BJ (cell line): ENCODE measurements around the gene ESR1. TPM values are rescaled to one million over a fixed set of nuclear protein-coding genes. Genes with fewer than 3 reads are reported as not detected.

Experiments used
- CTCF ChIA-PET: fragments of 350-600 bp; formaldehyde crosslinking; extraction: SDS; loops from one replicate; lab custom pipeline; 2021; ENCODE audit warnings: antibody characterized with exemption, inconsistent platforms; lab: Yijun Ruan, JAX
- POLR2A ChIA-PET: fragments of 300-600 bp; sonication (Branson Sonifier 250); formaldehyde crosslinking; extraction: SDS; loops from one replicate; lab custom pipeline; 2021; ENCODE audit warnings: antibody characterized with exemption; lab: Charles Lee
- DNase-seq: peaks from one replicate; pipeline ENCODE4 v3.0.0-alpha.2; 2011; ENCODE audit warnings: low read depth
- H3K27me3 ChIP-seq: 2 replicates; pipeline ENCODE4 v1.6.0; 2011; ENCODE audit warnings: low read length; ENCODE audit not compliant: control insufficient read depth, insufficient read depth
- H3K36me3 ChIP-seq: 2 replicates; pipeline ENCODE4 v1.5.1; 2011; ENCODE audit warnings: low read length; ENCODE audit not compliant: control insufficient read depth, insufficient read depth
- H3K4me3 ChIP-seq: 2 replicates; pipeline ENCODE4 v1.5.1; 2011; ENCODE audit warnings: low read depth, mild to moderate bottlenecking, control low read depth, low read length
- CTCF ChIP-seq: IDR thresholded peaks from 2 replicates; pipeline ENCODE4 v1.5.1; 2011; ENCODE audit warnings: low read depth, mild to moderate bottlenecking, control low read depth, inconsistent platforms, low read length, moderate library complexity; ENCODE audit not compliant: insufficient read depth
- polyA plus RNA-seq: library from polyadenylated mRNA; depleted of rRNA; stranded (reverse); fragments of >200 nt; gene quantifications from 2 replicates; pipeline ENCODE4 v1.2.3, GENCODE V29; 2011

The ESR1 gene
- polyA plus RNA-seq, 1 experiment: not detected

- no peak for TF ChIP-seq CTCF
- DNase-seq: no peak
- ChIA-PET POLR2A (no interaction called here), CTCF (no interaction called here)
- Histone ChIP-seq H3K27me3 (no peaks in the 10 kb centered on the region), H3K4me3 (no peak overlapping the region), H3K36me3 (no peaks in the 10 kb centered on the region)
Observed at GRCh38 chr6:151814614-151815013, 7.1 kb downstream of the ESR1 start.

- no peak for TF ChIP-seq CTCF
- CTCF ChIA-PET: no interaction called here
- Histone ChIP-seq H3K36me3 (no peaks in the 10 kb centered on the region), H3K4me3 (no peak overlapping the region), H3K27me3 (no peaks in the 10 kb centered on the region)
- DNase-seq: no peak
- POLR2A ChIA-PET: no interaction called here
Observed at GRCh38 chr6:151822252-151823111, 15.0 kb downstream of the ESR1 start.

GRCh38 chr6:151826517-151827142, 19.1 kb downstream of the ESR1 start:
- H3K27me3 ChIP-seq: no peaks in the 10 kb centered on the region
- no peaks in the 10 kb centered on the region for H3K36me3 ChIP-seq
- H3K4me3 ChIP-seq: no peak overlapping the region
- TF ChIP-seq CTCF: no peak
- DNase-seq: no peak
- CTCF ChIA-PET: no interaction called here
- POLR2A ChIA-PET: no interaction called here

GRCh38 chr6:151832710-151833109, 25.2 kb downstream of the ESR1 start:
- ChIA-PET CTCF (no interaction called here), POLR2A (no interaction called here)
- H3K36me3 ChIP-seq: no peaks in the 10 kb centered on the region
- DNase-seq: no peak
- TF ChIP-seq CTCF: no peak
- H3K27me3 ChIP-seq: no peaks in the 10 kb centered on the region
- no peak overlapping the region for H3K4me3 ChIP-seq

GRCh38 chr6:151835396-151835795, 27.9 kb downstream of the ESR1 start:
- Histone ChIP-seq H3K27me3 (no peaks in the 10 kb centered on the region), H3K4me3 (no peak overlapping the region), H3K36me3 (no peaks in the 10 kb centered on the region)
- DNase-seq: no peak
- POLR2A ChIA-PET: no interaction called here
- no peak for TF ChIP-seq CTCF
- CTCF ChIA-PET: no interaction called here
